ENCODE data around the gene RARS1.

RARS1 gene

GRCh38 chr5:168449166-168449565 is 37.1 kb upstream of the RARS1 start:
- Histone ChIP-seq H3K4me1 (ENCODE audit: insufficient read depth, low read length, poor library complexity, severe bottlenecking) (no peaks in the 10 kb centered on the region), H3K9me2 (replicated peaks; ENCODE audit: low read depth, low read length) (no peaks in the 10 kb centered on the region), H3K27me3 (ENCODE audit: insufficient read depth, low read length, poor library complexity, severe bottlenecking) (no peaks in the 10 kb centered on the region), H3K9me3 (ENCODE audit: insufficient read depth, low read depth, low read length) (no peaks in the 10 kb centered on the region), H3K9ac (ENCODE audit: low read depth, low read length, poor library complexity, severe bottlenecking) (no peak overlapping the region), H4K20me1 (ENCODE audit: insufficient read depth, low read length, poor library complexity, severe bottlenecking) (no peaks in the 10 kb centered on the region), H3F3A (ENCODE audit: low read depth) (no peaks in the 10 kb centered on the region), H3K79me2 (ENCODE audit: insufficient read depth, low read length) (no peaks in the 10 kb centered on the region), H3K4me2 (ENCODE audit: low read depth, low read length, poor library complexity, severe bottlenecking) (no peak overlapping the region), H3K4me3 (ENCODE audit: low read length, poor library complexity, severe bottlenecking) (no peak overlapping the region), H2AFZ (ENCODE audit: low read length) (no peak overlapping the region), H3K36me3 (ENCODE audit: insufficient read depth, low read length) (no peaks in the 10 kb centered on the region)
- TF ChIP-seq CTCF (conservative IDR thresholded peaks at IDR 0.05; ENCODE audit: low read length) (no peak), EZH2phosphoT487 (IDR thresholded peaks at IDR 0.05; ENCODE audit: borderline replicate concordance) (no peak)

- no peaks in the 10 kb centered on the region for H3K4me1 ChIP-seq (ENCODE audit: insufficient read depth, low read length, poor library complexity, severe bottlenecking)
- no peaks in the 10 kb centered on the region for H3K36me3 ChIP-seq (ENCODE audit: insufficient read depth, low read length)
- no peak overlapping the region for H3K9ac ChIP-seq (ENCODE audit: low read depth, low read length, poor library complexity, severe bottlenecking)
- H3F3A ChIP-seq (ENCODE audit: low read depth), result no peaks in the 10 kb centered on the region
- H2AFZ ChIP-seq (ENCODE audit: low read length), result no peak overlapping the region
- H3K9me2 ChIP-seq (replicated peaks; ENCODE audit: low read depth, low read length), result no peaks in the 10 kb centered on the region
- H4K20me1 ChIP-seq (ENCODE audit: insufficient read depth, low read length, poor library complexity, severe bottlenecking), result no peaks in the 10 kb centered on the region
- H3K27me3 ChIP-seq (ENCODE audit: insufficient read depth, low read length, poor library complexity, severe bottlenecking), result no peaks in the 10 kb centered on the region
- no peaks in the 10 kb centered on the region for H3K9me3 ChIP-seq (ENCODE audit: insufficient read depth, low read depth, low read length)
- no peak overlapping the region for H3K4me2 ChIP-seq (ENCODE audit: low read depth, low read length, poor library complexity, severe bottlenecking)
- H3K79me2 ChIP-seq (ENCODE audit: insufficient read depth, low read length), result no peaks in the 10 kb centered on the region
- no peak overlapping the region for H3K4me3 ChIP-seq (ENCODE audit: low read length, poor library complexity, severe bottlenecking)
- no peak for TF ChIP-seq EZH2phosphoT487 (IDR thresholded peaks at IDR 0.05; ENCODE audit: borderline replicate concordance)
- TF ChIP-seq CTCF (conservative IDR thresholded peaks at IDR 0.05; ENCODE audit: low read length), result no peak
These were observed 34.7 kb upstream of the RARS1 start for GRCh38 chr5:168451565-168451964.

- no peak overlapping the region for H3K9ac ChIP-seq (ENCODE audit: low read depth, low read length, poor library complexity, severe bottlenecking)
- no peak overlapping the region for H3K4me3 ChIP-seq (ENCODE audit: low read length, poor library complexity, severe bottlenecking)
- H2AFZ ChIP-seq (ENCODE audit: low read length), result no peak overlapping the region
- no peaks in the 10 kb centered on the region for H3K9me2 ChIP-seq (replicated peaks; ENCODE audit: low read depth, low read length)
- H3F3A ChIP-seq (ENCODE audit: low read depth), result no peaks in the 10 kb centered on the region
- H3K36me3 ChIP-seq (ENCODE audit: insufficient read depth, low read length), result no peaks in the 10 kb centered on the region
- no peak overlapping the region for H3K4me2 ChIP-seq (ENCODE audit: low read depth, low read length, poor library complexity, severe bottlenecking)
- no peaks in the 10 kb centered on the region for H3K4me1 ChIP-seq (ENCODE audit: insufficient read depth, low read length, poor library complexity, severe bottlenecking)
- no peaks in the 10 kb centered on the region for H3K27me3 ChIP-seq (ENCODE audit: insufficient read depth, low read length, poor library complexity, severe bottlenecking)
- no peaks in the 10 kb centered on the region for H4K20me1 ChIP-seq (ENCODE audit: insufficient read depth, low read length, poor library complexity, severe bottlenecking)
- H3K79me2 ChIP-seq (ENCODE audit: insufficient read depth, low read length), result no peaks in the 10 kb centered on the region
- TF ChIP-seq EZH2phosphoT487 (IDR thresholded peaks at IDR 0.05; ENCODE audit: borderline replicate concordance), result no peak
- TF ChIP-seq CTCF (conservative IDR thresholded peaks at IDR 0.05; ENCODE audit: low read length), result no peak
- H3K9me3 ChIP-seq (ENCODE audit: insufficient read depth, low read depth, low read length), result no peaks in the 10 kb centered on the region
These were observed 31.1 kb upstream of the RARS1 start for GRCh38 chr5:168455201-168455600.

Measured in Loucy (cell line).